Measurements from ENCODE around the gene SLC43A2.

Gene SLC43A2

DNA sequence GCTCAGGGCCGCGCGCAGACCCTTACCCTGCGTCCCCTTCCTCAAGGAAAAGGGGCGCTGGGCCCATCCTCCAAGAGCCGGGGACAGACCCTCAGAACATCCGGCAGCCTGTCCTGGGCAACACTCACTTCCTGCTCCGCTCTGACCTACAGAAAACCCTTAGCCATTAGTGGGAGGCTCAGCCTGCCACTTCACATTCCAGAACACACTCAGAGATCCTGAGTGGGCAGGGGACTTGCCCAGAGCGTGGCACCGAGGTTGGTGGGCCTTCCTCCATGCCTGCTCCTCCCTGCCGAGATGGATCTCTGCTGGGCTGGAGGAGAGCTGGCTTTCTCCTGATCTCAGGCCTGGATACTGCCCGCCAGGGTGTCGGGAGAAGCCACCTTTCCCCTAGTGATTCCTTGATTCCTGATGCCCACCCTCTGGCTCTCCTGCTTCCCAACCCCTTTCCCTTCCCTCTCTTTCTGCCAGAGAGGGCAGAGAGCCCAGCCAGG is 15.4 kb upstream of the SLC43A2 start:
- peak; percentile 48 for DNase-seq (ENCODE audit: low read depth)

DNA sequence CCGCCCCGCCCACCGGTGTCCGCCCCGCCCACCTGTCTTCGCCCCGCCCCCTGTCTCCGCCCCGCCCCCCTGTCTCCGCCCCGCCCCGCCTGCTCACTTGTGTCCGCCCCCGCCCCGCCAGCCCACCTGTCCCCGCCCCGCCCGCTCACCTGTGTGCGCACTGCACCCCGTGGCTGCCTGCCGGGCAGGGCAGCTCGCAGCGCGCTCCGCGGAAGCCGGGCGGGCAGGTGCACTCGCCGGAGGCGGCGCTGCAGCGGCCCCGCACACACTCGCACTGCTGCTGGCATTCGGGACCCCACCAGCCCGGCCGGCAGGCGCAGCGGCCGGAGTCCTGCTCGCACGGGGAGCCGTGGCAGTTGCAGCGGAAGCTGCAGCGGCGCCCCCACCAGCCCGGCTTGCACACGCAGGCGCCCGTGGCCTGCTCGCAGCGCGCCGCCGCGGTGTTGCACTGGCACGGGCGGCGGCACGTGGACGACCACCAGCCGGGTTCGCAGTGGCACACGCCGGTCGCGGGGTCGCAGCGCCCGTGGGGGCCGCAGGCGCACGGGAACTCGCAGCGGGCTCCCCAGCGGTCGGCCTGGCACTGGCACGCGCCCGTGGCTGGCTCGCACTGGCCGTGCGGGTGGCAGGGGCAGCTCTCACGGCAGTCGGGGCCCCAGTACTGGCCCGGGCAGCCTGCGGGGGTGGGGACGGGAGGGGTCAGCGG is 14.8 kb upstream of the SLC43A2 start:
- DNase-seq (ENCODE audit: low read depth) = peak; percentile 28

DNA sequence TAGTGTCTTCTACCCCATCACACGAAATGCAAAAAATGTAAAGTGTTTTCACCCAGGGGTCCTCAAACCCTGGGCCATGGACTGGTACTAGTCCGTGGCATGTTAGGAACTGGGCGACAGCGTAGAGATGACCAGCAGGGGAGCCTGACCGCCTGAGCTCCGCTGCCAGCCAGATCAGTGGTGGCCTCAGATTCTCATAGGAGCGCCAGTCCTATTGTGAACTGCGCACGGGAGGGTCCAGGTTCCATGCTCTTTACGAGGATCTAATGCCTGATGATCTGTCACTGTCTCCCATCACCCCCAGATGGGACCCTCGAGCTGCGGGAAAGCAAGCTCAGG is 12.4 kb upstream of the SLC43A2 start:
- DNase-seq (ENCODE audit: low read depth) = no peak

DNA sequence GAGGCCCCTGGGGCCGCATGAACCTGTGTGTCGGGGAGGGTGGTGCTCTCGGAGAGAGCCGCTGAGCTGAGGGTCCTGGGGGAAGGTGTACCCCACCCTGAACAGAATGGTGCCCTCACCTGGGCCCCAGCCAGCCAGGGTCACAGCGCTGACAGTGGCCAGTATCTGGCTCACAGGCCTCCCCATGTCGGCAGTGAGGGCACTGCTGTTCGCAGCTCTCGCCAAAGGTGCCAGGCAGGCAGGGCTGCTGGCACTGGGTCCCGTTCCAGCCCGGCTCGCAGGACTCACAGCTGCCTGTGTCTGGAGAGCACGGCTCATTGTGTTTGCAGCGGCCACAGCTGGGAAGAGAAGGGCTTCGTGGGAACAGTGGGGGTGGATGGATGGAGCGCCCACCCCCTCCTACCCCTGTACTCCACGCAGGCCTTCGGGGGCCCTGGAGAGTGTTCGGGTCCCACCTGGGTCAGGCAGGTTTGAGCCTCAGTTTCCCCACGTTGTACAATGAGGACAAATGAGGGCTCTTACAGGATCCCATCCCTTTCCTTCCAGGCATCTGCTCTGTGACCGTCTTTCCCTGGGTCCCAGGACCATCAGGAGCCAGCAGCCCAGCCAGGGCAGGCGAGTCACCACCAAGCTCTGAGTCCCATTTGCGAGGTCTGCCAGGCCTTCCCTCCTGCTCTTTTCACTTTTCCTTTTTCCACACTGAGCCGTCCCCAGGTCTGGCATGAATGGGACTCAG is 11.9 kb upstream of the SLC43A2 start:
- DNase-seq (ENCODE audit: low read depth) = no peak

DNA sequence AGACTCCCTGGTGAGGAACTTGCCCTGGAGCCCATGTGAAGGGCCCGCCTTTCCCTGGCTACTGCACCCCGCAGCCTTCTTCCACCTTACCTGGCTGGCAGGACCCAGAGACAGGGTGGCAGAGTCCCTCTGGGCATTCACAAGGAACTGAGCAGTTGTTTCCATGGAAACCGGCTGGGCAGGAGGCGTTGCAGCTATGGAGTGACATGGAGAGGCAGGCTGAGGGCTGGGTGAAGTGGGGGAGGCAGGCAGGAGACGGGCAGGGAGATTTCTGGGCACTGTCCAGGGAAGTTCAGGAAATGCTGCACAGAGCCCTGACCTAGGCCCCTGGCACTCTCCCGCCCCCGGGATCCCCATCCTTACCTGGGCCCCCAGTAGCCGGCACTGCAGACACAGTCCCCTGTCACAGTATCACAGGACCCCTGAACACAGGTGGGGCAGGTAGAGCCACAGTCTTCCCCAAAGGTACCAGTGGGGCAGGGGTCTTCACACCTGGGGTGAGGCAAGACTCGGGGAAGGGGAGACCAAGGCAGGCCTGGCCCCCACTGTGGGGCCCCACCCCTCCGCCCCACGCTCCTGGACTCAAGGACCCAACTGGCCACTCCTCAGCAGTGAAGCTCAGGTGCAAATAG is 11.0 kb upstream of the SLC43A2 start:
- no peak for DNase-seq (ENCODE audit: low read depth)

DNA sequence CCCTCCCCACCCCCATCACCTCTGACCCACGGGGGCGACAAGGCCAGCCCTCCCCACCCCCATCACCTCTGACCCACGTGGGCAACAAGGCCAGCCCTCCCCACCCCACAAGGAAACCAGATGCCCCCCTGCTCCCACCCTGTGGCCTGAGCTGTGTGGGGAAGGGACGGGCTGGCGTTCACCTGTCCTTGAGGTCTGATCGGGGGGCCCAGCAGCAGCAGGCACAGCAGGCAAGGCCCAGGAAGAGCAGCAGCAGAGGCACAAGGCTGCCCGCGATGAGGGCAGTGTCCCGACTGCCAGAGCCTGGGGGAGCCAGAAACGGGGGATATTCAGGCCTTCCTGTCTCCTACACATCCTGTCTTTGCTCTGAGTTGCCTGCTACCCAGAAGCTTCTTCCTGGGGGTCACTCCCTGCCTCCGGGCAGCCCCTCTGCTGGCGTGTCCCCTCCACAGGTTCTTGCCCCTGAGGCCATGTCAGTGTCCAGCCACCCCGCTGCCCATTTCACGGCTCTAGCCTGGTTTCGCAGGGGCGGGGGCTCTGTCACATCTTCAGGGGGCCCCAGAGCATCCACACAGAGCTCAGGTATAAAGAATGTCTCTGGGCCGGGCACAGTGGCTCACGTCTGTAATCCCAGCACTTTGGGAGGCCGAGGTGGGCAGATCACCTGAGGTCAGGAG is 10.1 kb upstream of the SLC43A2 start:
- DNase-seq (ENCODE audit: low read depth) = no peak

DNA sequence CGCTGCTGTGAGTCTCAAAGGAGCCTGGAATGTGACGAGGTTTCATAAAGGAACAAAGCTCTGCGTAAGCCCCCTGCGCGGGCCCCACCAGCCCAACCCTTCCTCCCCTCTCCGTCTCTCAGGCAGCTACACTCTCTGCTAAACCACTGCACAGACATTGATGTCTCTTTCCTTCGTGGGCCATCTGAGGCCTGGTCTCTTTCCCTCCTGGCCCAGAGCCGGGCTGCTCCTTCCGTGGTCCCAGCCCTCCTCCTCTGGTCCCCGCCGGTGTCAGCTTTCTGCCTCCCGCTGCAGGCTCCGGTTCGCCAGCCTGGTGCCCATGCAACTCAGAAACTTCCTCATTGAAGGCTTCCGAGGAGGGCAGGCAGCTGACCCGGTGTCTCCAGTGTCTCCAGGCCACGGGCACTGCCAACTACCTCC is 9.5 kb upstream of the SLC43A2 start:
- no peak for DNase-seq (ENCODE audit: low read depth)

DNA sequence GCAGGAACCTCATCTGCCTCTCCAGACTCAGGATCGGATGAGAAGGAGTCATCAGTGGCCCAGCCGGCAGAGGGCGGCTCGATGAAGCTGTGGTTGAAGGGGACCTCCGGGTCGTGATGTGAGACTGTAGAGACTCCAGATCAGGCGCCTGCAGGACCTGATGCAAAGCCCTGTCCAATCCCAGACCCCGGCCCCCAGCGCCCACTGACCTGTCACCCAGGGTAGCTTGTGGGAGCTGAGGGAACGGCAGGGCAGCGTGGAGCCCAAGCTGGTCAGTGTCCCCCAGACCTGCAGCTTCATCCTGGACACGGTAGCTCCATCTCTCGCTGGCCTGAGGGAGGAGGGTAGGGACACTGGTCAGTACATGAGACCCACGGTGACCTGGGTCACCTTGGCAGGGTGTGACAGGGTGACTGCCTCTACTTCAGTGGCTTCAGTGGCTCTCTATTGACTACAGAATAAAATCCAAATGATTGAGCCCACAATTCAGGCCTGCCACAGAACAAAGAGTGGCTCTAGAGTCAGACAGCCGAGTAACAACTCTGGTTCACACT is 8.2 kb upstream of the SLC43A2 start:
- no peak for DNase-seq (ENCODE audit: low read depth)

DNA sequence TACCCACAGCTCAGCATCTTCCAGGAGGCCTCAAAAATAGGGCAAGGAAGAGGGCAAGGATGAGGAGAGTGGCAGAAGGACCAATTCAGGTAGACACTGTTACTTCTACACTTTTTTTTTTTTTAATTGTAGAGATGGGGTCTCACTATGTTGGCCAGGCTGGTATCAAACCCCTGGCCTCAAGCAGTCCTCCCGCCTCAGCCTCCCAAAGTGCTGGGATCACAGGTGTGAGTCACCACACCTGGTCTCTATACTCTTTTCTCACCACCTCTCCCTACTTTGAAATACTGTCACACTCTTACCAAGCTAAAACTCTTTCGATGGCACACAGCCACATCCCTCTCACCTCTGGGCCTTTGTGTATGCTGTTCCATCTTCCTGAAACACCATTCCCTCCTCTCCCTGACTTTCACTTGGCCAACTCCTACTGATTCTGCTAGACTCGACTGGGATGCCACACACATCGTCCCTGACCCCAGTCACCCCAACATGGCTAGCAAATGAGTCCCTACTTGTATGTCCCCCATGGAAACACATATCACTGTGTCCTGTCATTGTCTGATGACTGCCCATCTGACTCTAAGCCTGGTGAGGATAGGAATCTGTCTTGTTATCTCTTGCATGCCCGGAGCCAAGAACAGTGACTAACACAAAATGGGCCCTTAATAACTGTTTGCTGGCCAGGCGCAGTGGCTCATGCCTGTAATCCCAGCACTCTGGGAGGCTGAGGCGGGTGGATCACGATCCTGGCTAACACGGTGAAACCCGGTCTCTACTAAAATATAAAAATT is 7.2 kb upstream of the SLC43A2 start:
- DNase-seq (ENCODE audit: low read depth) = peak; percentile 19

DNA sequence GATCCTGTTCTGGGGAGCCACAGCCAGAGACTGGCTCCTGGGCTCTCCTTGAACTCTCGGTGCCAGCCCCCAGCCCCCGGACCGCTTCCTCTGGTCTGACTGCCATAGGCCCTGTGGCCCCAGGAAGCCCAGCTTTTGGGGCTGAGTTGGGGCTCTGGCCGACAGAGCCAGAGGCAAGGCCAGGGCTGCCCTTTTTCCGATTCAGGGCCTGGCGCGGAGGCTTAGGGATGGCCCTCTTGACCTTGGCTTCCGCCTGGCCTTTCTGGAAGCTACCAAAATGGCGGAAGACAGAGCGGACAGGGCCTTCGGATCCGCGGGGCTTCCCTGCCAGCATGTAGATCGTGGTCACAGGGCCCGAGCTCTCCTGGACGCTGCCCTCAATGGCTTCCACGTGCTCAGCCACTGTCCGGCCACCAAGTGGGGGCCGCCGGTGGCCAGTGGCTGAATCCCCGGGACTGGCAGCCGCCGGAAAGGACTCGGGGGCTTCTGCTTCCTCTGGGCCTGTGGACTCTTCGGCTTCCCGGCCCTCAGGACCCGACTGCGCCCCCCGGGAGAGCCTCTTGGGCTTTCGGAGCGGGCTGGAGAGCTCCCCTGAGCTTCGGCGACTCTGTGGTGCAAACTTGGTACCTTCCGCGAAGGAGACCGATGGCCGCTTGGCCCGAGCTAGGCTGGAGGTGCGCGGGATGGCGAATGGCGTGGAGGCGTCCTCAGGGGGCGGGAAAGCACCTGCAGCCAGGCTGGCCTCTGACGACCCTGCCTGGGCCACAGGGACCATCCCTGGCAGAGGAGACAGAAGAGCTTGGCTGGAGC is 6.4 kb upstream of the SLC43A2 start:
- no peak for DNase-seq (ENCODE audit: low read depth)

DNA sequence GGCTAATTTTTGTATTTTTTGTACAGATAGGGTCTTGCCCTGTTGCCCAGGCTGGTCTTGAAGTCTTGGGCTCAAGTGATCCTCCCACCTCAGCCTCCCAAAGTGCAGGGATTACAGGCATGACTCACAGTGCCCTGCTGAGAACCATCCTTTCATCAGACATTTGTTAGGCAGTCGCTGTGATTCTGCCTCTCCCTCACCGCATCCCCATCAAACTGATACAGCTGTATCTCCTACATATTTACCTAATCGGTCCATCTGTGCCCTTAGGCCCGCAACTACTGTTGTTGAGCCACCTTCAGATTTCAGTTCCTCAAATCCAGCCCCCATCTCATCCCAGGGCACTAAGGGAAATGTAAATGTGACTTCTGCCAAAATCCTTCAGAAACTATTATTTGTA is 2.0 kb upstream of the SLC43A2 start:
- no peak for DNase-seq (ENCODE audit: low read depth)

DNA sequence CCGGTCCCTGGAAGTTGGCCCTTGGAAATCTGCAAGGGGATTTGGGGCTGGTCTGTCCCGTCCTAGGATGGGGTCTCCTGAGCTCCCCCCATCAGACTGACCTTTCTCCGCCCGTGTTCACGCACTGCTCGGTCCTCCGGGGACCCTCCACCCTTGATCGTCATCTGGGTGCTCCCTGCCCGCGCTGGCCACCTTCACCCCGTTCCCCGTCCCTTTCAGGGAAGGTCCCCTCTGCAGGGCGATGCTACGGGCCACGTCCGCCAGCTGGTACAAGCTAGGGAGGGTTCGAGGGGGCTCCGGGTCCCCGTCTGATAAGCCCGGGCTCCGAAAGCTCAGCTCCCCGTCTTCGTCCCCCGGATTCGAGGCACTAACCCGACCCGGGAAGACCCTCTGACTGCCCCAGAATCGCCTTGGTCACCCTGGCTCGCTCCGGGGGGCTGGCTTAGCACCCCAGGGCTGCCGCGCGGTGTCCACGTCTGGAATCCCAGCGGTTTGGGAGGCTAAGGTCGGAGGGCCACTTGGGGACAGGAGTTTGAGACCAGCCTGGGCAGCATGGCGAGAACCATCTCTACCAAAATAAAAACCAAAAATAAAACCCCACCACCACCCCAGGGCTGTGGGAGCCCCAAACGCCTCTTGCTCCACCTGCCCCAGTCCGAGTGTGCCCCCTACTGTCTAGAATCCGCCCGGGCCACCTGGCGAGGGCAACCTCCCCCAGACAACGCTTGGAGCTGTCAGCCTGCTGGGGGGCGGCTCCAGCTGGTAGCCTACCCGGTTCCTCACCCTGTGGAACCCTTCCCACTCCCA is 1.1 kb upstream of the SLC43A2 start:
- DNase-seq (ENCODE audit: low read depth) = peak; percentile 41

DNA sequence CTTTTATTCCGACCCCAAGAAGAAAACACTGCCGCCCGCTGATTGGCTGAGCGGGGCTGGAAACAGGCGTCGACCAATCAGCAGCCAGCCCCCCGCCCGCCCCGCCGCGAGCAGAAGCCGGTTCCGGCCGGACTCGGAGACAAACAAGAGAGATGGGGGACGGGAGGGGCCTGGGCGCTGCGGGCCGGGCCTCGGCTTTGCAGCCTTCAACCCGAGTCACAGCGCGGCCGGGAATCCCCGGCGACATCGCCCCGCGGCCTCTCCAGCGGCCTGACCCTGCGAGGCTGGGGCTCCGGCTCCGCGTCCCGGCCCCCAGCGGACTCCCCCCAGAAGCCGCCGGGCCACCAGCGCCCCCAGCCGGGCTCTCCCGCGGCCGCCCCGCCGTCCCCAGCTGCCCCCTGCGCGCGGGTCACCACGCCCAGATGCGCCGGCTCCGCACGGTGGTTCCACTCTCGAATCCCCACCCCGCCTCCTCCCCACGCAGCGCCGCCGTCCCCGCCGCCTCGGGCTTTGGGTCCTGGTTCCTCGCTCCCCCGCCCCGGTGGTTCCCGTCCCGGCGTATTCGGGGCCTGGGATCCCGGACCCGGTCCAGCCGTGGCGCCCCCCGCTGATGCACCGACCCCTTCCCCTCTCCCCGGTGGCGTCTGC is 346 bp upstream of the SLC43A2 start:
- DNase-seq (ENCODE audit: low read depth) = peak; percentile 92

DNA sequence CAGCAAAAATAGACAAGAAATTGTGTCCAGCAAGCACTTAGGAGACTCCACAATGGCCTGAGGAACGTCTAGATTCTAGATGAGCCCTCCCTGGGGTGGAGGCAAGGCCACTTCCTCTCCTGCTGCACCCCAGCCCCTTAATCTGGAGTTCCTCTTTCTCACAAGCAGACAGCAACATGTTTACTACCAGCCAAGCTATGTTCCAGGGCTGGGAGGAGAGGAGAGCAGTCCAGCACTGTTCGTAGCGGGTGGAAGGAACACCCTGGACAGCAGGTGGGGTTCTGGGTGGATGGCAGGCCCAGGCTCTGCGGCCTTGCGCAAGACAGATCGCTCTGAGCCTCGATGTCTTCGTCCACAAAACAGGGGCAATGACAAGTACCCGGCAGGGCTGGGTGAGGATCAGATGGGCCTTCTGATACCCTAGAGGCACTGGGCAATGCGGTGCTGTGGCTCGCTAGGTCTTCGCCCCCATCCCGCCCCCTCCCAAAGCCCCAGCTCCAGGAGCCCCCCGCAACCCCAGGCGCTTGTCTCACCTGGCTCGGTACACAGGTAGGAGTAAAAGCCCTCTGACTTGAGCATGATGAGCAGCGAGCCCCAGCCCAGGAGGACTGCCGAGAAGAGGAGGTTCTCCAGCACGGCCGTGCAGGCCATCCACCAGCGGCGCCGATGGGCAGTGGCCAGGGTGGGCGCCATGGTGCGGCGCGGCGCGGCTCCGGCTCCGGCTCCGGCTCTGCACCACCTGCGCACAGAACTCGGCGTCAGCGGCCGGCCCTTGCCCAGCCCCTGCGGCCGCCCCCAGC is 1.3 kb downstream of the SLC43A2 start:
- DNase-seq (ENCODE audit: low read depth) = no peak

DNA sequence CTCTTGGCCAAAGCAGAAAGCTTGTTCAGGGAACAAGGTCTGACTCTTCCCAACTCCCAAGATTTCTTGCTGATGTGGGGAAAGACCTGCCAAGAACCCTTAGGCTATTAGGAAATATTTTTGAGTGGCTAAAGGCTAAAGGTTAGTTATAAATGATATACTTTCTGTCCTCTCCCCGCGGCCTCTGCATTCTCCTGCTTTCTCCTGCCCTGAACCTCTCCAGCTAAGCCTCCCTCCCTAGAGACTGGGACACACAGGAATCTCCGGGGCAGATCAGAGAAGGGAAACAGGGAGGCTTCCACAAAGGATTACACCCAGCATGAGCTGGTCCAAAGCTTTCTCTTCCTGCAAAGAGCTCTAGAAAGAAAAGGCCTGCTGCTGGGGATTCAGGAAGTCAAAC is 2.3 kb downstream of the SLC43A2 start:
- no peak for DNase-seq (ENCODE audit: low read depth)

DNA sequence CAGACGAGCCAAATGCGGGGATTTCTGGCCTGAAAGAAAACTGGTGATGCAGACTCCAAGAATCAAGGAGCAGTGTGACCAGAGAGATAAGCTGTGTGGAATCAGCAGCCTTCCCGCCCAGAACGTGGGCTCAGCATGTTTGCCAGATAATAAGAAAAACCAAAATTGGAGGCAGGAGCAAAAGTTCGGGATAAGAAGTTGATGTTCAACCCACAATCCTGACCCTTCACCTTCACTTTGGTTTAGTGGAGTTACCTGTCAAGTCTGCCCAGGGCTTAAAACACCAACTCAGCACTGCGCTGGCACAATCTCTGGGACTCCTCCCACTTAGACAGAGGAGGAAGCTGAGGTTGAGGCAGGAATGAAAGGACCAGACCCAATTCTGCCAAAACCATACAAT is 3.1 kb downstream of the SLC43A2 start:
- DNase-seq (ENCODE audit: low read depth) = no peak

DNA sequence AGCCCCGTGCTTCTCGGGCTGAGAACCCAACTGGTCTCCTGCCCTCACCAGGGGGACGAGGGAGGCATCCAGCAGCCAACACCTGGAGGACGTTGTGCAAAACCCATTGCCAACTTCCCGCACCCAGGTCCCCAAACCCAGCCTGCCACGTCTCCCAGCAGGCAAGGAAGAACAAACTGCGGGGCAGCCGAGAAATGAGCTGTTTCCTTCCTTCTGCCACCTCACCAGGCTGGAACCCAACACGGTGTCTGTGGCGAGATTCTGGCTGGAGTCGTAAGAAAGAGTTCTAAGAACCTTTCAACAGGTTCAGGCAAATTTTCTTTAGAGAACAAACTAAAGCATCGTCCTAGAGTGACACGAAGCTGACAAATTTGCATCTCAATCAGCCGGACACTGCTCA is 3.6 kb downstream of the SLC43A2 start:
- no peak for DNase-seq (ENCODE audit: low read depth)

DNA sequence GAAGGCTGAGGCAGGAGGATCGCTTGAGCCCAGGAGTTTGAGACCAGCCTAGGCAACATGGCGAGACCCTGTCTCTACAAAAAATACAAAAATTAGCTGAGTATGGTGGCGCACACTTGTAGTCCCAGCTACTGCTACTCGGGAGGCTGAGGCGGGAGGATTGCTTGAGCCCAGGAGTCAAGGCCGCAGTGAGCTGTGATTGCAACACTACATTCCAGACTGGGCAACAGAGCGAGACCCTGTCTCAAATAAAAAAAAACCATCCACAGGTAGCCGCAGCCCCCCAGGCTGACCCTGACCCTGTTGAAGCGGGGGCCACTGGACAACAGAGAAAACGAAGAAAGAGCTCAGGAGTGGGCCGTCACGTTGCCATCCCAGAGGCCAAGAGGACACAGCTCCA is 4.0 kb downstream of the SLC43A2 start:
- DNase-seq (ENCODE audit: low read depth) = no peak

Measured in EH (cell line).